Panc1 (cell line): ENCODE data around the gene ARMC2. TPM values are rescaled to one million over a fixed set of nuclear protein-coding genes. Genes with fewer than 3 reads are reported as not detected.
"Not testable (repeated sequence)": the region's sequence is repeated elsewhere in the genome, so short reads cannot be mapped to it uniquely, and the experiment has no call there.

ENCODE experiments used
- ATAC-seq: fragments of 200-7000 bp; cut with Tn5 transposase; 2 replicates; pipeline ENCODE4 v1.9.1; 2020; ENCODE audit warnings: mild to moderate bottlenecking, moderate library complexity
- BruUV-seq: library from RNA; stranded (reverse); fragments of 400-500 nt; replicated peaks from 2 replicates; lab custom pipeline; 2021; lab: Mats Ljungman, UMichigan
- CTCF ChIA-PET: fragments of 300-600 bp; sonication (Branson Sonifier 250); formaldehyde crosslinking; loops from one replicate; lab custom pipeline; 2022; ENCODE audit warnings: antibody characterized with exemption; lab: Charles Lee
- POLR2A ChIA-PET: fragments of 300-600 bp; sonication (Branson Sonifier 250); formaldehyde crosslinking; loops from one replicate; lab custom pipeline; 2022; ENCODE audit warnings: antibody characterized with exemption; lab: Charles Lee
- DNase-seq: peaks from one replicate; pipeline ENCODE4 v3.0.0-alpha.2; 2010; ENCODE audit warnings: low read depth, low spot score
- H3K27ac ChIP-seq: 2 replicates; pipeline ENCODE4 v1.5.1; 2011; ENCODE audit warnings: mild to moderate bottlenecking, low read length, inconsistent platforms
- H3K27me3 ChIP-seq: fragments of 200-500 bp; sonication (Bioruptor generic); 2 replicates; pipeline ENCODE4 v1.6.0; 2014; ENCODE audit warnings: low read length, inconsistent platforms; ENCODE audit not compliant: control insufficient read depth, insufficient read depth
- H3K36me3 ChIP-seq: fragments of 200-500 bp; sonication (Bioruptor generic); 2 replicates; pipeline ENCODE4 v1.5.1; 2014; ENCODE audit warnings: inconsistent platforms, mild to moderate bottlenecking, low read length, moderate library complexity; ENCODE audit not compliant: control insufficient read depth, insufficient read depth
- H3K4me1 ChIP-seq: 2 replicates; pipeline ENCODE4 v1.5.1; 2011; ENCODE audit warnings: inconsistent platforms, mild to moderate bottlenecking, low read length, moderate library complexity; ENCODE audit not compliant: control insufficient read depth, insufficient read depth
- H3K4me3 ChIP-seq, 2 experiments: 2 replicates each; pipeline ENCODE4 v1.5.1; 2011 to 2012; ENCODE audit warnings: low read depth in 2 of 2, low read length in 2 of 2, mild to moderate bottlenecking in 2 of 2, inconsistent platforms in 1 of 2, moderate library complexity in 1 of 2
- H3K9me3 ChIP-seq: fragments of 200-500 bp; sonication (Bioruptor generic); 2 replicates; pipeline ENCODE4 v1.5.1; 2014; ENCODE audit warnings: low read depth, mild to moderate bottlenecking, inconsistent platforms, low read length, moderate library complexity; ENCODE audit not compliant: control insufficient read depth, insufficient read depth
- CTCF ChIP-seq: fragments of 450-650 bp; IDR thresholded peaks from 2 replicates; pipeline ENCODE4 v1.5.1; 2017; ENCODE audit warnings: mild to moderate bottlenecking
- POLR2AphosphoS5 ChIP-seq: IDR thresholded peaks from 2 replicates; pipeline ENCODE4 v1.6.1; 2012; ENCODE audit warnings: mild to moderate bottlenecking, low read depth, low read length, moderate library complexity
- REST ChIP-seq, 2 experiments: IDR thresholded peaks; 2 replicates each; pipeline ENCODE4 v1.6.1; 2011 to 2012; ENCODE audit warnings: low read depth in 2 of 2, control low read depth in 1 of 2, low read length in 1 of 2, mild to moderate bottlenecking in 1 of 2, moderate library complexity in 1 of 2; ENCODE audit not compliant: insufficient read depth in 1 of 2
- SIN3A ChIP-seq: IDR thresholded peaks from 2 replicates; pipeline ENCODE4 v1.6.1; 2012; ENCODE audit warnings: low read depth, mild to moderate bottlenecking, low read length, moderate library complexity, borderline replicate concordance; ENCODE audit not compliant: insufficient read depth
- TCF7L2 ChIP-seq: IDR thresholded peaks from 2 replicates; pipeline ENCODE4 v1.6.1; 2011; ENCODE audit warnings: mild to moderate bottlenecking, low read depth, low read length, inconsistent platforms
- in situ Hi-C: cut with HindIII; loops from 2 replicates; pipeline ENCODE4 v1.10.0; 2016; ENCODE audit warnings: low sequenced_read_pairs, low pct_unique_long_range_greater_than_20kb
- intact Hi-C: fragments of 100-400 bp; cut with micrococcal nuclease; formaldehyde crosslinking; loops from one replicate; pipeline ENCODE4 v1.10.0; 2022; ENCODE audit not compliant: unreplicated experiment
- total RNA-seq: library from RNA; stranded (reverse); gene quantifications from one replicate; pipeline ENCODE4 v1.2.1, GENCODE V29; 2021; ENCODE audit not compliant: unreplicated experiment

Gene ARMC2
- total RNA-seq, 1 experiment from 2014 or later, result 9.3 TPM

- H3K9me3 ChIP-seq, result no peaks in the 10 kb centered on the region
- ChIA-PET CTCF (interaction anchor here (0.6 kb wide), 1 partner anchor 291 kb away, joined by 3 read pairs; no protein-coding TSS in a partner anchor), POLR2A (interaction anchor here (0.6 to 0.7 kb wide), 2 partner anchors 146 to 707 kb away, joined by 4 read pairs; no protein-coding TSS in a partner anchor)
- BruUV-seq, result no TSS peak
- DNase-seq, result no peak
- H3K27ac ChIP-seq, result no peak overlapping the region
- no peak for ATAC-seq
- H3K4me3 ChIP-seq, result no peak overlapping the region
- in situ Hi-C loops (no loop called here), intact Hi-C loops (no loop called here)
- no peaks in the 10 kb centered on the region for H3K36me3 ChIP-seq
- TF ChIP-seq TCF7L2 (no peak), CTCF (no peak), SIN3A (no peak), REST (IDR thresholded peaks at IDR 0.05; ENCODE audit: insufficient read depth in 1 of 2, low read depth in 2 of 2, low read length in 1 of 2) (no peak), POLR2AphosphoS5 (no peak)
- H3K27me3 ChIP-seq, result peaks cover 3% of the 10 kb centered on the region; the same call in 1 of the 2 replicates
- no peaks in the 10 kb centered on the region for H3K4me1 ChIP-seq
These were observed 38.1 kb upstream of the ARMC2 start for GRCh38 chr6:108810057-108810643.

- POLR2A ChIA-PET, result no interaction called here
- Histone ChIP-seq H3K27me3 (peaks cover 3% of the 10 kb centered on the region; the same call in 1 of the 2 replicates), H3K27ac (no peak overlapping the region), H3K9me3 (no peaks in the 10 kb centered on the region), H3K4me1 (no peaks in the 10 kb centered on the region), H3K4me3 (no peak overlapping the region), H3K36me3 (no peaks in the 10 kb centered on the region)
- ATAC-seq (peak; percentile 70; the same call in 1 of the 2 replicates), DNase-seq (no peak)
- CTCF ChIA-PET, result interaction anchor here (0.9 kb wide), 1 partner anchor 25 kb away, joined by 3 read pairs; no protein-coding TSS in a partner anchor
- BruUV-seq, result no TSS peak
- intact Hi-C loops (no loop called here), in situ Hi-C loops (no loop called here)
- no peak for TF ChIP-seq REST (IDR thresholded peaks at IDR 0.05; ENCODE audit: insufficient read depth in 1 of 2, low read depth in 2 of 2, low read length in 1 of 2)
- TF ChIP-seq SIN3A, result no peak
- no peak for TF ChIP-seq POLR2AphosphoS5
- no peak for TF ChIP-seq CTCF
- no peak for TF ChIP-seq TCF7L2
These were observed 36.7 kb upstream of the ARMC2 start for GRCh38 chr6:108811490-108811889.

- H3K36me3 ChIP-seq, H3K9me3 ChIP-seq, H3K4me1 ChIP-seq, ATAC-seq, in situ Hi-C loops, DNase-seq, H3K4me3 ChIP-seq, CTCF ChIA-PET, H3K27ac ChIP-seq, H3K27me3 ChIP-seq, BruUV-seq, POLR2A ChIA-PET, intact Hi-C loops: not testable (repeated sequence)
These were observed 35.0 kb upstream of the ARMC2 start for GRCh38 chr6:108813218-108813617.
